Stimulated activated CD8-positive, alpha-beta memory T cell treated with anti-CD3 and anti-CD28 coated beads, Interleukin-7, amount 100 ng/mL, for 4 hours (primary cell): ENCODE results near the gene CLDN15.
"Not testable (repeated sequence)": the region's sequence is repeated elsewhere in the genome, so short reads cannot be mapped to it uniquely, and the experiment has no call there.

Experiments used
- DNase-seq, 2 donors: peaks; one replicate each; pipeline ENCODE4 v3.0.0-alpha.2; 2020; ENCODE audit warnings: low read depth in 2 of 2

CLDN15 gene

DNA sequence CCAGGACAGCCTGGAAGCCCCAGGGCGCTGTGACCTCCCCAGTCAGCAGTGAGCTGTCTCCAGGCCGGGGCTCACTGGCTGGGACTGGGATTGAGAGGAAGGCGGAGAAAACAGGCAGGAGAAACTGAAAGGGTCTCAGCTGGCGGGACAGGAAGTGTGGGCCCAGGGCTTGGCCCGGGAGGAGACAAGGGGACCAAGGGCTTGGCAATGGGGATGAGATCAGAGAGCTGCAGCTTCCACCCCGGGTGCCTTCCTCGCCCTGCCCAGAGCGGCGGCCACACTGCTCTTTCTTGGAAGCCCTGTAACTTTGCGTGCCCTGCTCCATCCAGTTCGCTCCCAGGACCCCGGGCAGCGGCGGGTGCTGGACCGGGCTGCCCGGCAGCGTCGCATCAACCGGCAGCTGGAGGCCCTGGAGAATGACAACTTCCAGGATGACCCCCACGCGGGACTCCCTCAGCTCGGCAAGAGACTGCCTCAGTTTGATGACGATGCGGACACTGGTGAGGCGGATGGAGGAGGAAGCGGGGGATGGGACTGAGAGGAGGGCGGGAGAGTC, 15.2 kb downstream of the CLDN15 start:
- no peak for DNase-seq

GRCh38 chr7:101220295-101220694, 17.3 kb downstream of the CLDN15 start:
- no peak for DNase-seq

GRCh38 chr7:101218236-101219125, 19.1 kb downstream of the CLDN15 start:
- DNase-seq: no peak

GRCh38 chr7:101217388-101218235, 20.0 kb downstream of the CLDN15 start, which contains the start of the genes PLOD3 and ZNHIT1:
Gene PLOD3 (minus strand): TSS chr7:101217581. CDS start chr7:101217274, 307 bp downstream.
Gene ZNHIT1 (plus strand): TSS chr7:101218165. CDS start chr7:101218196, 31 bp downstream.
- peak; percentile 91 to 95 for DNase-seq

DNA sequence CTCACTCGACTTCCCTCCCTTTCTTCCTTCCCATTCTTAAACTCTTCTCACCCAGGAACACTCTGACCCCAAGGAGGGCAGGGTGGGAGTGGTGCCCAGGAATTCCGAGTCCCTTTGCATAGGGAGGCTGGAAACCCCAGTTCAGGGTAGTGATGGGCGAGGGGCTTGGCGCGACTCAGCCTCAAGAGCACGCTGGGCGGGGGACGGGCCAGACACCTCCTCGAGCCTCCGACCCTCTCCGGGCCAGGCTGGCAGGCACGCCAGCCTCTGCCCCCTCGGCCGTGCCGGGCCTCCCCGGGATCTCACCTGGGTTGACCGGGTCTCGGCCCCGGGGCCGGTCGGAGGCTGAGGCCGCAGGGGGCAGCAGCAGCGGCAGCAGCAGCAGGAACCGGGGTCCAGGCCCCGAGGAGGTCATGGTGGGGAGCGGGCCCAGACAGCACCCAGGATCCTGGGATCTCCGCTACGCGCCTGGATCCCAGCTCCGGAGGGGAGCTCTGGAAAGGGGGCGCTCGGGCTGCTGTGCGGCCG, 20.7 kb downstream of the CLDN15 start:
- DNase-seq: no peak

GRCh38 chr7:101216001-101216859, 21.4 kb downstream of the CLDN15 start:
- DNase-seq: no peak

DNA sequence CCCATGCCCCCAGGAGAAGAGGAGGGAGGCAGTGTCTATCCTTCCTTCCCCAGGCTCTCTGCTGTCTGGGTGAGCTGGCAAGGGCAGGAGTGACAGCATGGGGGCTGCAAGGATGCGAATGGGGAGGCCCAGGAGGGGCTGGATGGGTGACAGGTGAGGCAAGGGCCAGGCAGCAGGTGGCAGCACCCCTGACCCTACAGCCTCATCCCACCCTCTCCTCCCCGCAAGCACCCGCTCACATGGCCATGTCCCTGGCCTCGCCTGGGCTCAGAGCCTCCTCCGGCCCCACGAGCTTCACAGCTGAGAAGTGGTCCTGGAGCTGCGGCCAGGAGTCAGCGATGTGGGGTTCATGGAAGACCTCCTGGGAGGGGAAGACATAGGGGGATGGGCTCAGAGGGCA, 25.6 kb downstream of the CLDN15 start:
- DNase-seq: no peak

DNA sequence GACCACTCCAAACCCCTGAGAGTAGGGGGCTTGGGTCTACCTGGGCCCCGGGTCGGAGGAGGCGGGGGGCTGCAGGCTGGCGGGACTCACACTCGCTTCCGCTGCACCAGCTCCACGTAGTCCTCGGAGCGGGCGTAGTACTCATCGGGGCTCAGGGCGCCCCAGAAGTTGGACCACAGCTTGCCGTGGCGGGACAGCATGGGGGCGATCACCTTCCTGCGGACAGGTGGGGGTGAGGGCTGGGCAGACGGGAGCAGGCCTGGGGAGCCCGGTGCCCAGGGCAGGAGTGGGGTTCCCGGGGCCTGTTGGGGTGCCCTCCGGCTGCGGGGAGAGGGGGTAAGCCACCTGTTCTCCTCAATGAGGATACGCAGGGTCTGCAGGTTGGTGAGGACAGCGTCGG, 26.1 kb downstream of the CLDN15 start:
- DNase-seq: no peak

- no peak for DNase-seq
These were observed 27.5 kb downstream of the CLDN15 start for GRCh38 chr7:101210143-101210542.

GRCh38 chr7:101208794-101209193, 28.8 kb downstream of the CLDN15 start:
- no peak for DNase-seq

GRCh38 chr7:101207459-101207858, 30.1 kb downstream of the CLDN15 start:
- DNase-seq: no peak

GRCh38 chr7:101206665-101207042, 30.9 kb downstream of the CLDN15 start:
- no peak for DNase-seq

- no peak for DNase-seq
These were observed 31.5 kb downstream of the CLDN15 start for GRCh38 chr7:101205901-101206664.

DNA sequence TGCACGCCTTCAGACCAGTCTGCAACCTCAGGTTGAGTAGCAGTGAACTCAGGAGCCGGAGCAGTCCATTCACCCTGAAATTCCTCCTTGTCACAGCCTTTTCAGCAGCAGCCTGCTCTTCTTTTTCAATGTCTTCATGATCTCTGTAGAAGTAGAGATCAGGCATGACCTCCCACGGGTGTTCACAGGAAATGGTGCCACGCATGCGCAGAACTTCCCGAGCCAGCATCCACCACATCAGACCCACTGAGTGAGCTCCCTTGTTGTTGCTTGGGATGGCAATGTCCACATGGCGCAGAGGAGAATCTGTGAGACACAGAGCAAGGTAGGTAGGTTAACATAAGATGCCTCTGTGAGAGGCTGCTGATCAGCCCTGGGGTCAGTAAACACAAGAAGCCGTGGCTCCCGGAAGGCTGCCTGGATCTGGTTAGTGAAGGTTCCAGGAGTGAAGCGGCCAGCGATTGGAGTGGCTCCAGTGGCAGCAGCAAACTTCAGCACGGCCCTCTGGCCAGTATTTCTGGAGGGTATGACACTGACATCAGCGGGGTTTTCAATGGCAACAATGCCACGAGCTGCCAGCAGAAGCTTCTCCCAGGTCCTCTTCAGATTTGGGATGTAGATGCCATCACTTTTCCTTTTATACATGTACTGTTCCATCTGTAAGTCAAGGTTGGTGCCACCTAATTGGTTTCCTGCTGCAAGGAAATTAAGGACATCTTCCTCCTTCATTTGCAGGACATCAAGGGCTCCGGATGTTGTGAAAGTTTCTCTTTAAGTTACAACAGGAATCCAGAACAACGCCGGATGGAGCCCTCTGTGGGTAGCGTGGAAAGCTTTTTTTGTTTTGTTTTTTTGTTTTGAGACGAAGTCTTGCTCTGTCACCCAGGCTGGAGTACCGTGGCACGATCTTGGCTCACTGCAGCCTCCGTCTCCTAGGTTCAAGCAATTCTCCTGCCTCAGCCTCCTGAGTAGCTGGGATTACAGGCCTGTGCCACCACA, 33.6 kb downstream of the CLDN15 start:
- DNase-seq: not testable (repeated sequence)

DNA sequence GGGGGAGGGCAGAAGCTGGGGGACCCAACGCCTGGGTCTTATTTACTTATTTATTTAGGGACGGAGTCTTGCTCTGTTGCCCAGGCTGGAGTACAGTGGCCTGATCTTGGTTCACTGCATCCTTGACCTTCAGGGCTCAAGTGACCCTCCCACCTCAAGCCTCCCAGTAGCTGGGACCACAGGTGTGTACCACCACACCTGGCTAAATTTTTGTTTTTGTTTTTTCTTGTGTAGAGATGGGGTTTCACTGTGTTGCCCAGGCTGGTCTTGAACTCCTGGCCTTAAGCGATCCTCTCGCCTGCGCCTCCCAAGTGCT, 35.0 kb downstream of the CLDN15 start:
- DNase-seq: no peak

- no peak for DNase-seq
These were observed 35.7 kb downstream of the CLDN15 start for GRCh38 chr7:101201695-101202602.

DNA sequence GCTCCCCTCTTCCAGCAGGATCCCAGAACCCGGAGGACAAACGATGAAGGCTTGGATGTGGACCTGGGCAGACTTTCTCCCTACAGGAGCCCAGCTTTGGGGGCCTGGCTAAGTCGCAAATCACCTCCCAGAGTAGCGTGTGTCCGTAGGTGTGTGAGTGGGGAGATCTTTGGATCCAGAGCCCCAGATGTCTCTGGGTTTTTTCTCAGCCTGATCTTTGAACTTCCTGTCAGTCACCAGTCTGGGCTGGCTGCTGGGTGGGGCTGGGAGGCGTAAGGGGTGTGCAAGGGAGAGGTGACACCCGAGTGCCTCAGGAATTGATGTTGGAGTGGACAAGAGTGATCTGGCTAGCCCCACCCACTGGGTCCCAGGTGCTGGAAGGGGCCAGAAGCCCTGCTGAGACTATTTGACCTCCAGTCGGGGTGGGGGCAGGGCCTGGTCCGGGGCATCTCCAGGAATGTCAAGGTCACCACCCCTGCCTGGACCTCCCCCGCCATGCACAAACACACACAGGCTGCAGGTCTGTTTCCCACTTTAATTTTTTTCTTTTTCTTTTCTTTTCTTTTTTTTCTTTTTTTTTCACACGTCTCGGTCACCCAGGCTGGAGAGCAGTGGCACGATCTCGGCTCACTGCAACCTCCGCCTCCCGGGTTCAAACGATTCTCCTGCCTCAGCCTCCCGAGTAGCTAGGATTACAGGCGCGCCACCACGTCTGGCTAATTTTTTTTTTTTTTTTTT, 36.6 kb downstream of the CLDN15 start, which contains the start of gene MOGAT3:
Gene MOGAT3, minus strand, starts transcription at position 175 of the 738 bp plus-strand sequence. CDS start 182 bp downstream, outside the sequence.
- no peak for DNase-seq
